Activated CD4-positive, alpha-beta T cell treated with anti-CD3 and anti-CD28 coated beads for 24 hours (primary cell): Measurements from ENCODE around the gene ETV6.
"Not testable (repeated sequence)": the region's sequence is repeated elsewhere in the genome, so short reads cannot be mapped to it uniquely, and the experiment has no call there.

Experiments
- DNase-seq, 2 donors: peaks; one replicate each; pipeline ENCODE4 v3.0.0-alpha.2; 2020; ENCODE audit warnings: low read depth in 2 of 2

Gene ETV6

DNA sequence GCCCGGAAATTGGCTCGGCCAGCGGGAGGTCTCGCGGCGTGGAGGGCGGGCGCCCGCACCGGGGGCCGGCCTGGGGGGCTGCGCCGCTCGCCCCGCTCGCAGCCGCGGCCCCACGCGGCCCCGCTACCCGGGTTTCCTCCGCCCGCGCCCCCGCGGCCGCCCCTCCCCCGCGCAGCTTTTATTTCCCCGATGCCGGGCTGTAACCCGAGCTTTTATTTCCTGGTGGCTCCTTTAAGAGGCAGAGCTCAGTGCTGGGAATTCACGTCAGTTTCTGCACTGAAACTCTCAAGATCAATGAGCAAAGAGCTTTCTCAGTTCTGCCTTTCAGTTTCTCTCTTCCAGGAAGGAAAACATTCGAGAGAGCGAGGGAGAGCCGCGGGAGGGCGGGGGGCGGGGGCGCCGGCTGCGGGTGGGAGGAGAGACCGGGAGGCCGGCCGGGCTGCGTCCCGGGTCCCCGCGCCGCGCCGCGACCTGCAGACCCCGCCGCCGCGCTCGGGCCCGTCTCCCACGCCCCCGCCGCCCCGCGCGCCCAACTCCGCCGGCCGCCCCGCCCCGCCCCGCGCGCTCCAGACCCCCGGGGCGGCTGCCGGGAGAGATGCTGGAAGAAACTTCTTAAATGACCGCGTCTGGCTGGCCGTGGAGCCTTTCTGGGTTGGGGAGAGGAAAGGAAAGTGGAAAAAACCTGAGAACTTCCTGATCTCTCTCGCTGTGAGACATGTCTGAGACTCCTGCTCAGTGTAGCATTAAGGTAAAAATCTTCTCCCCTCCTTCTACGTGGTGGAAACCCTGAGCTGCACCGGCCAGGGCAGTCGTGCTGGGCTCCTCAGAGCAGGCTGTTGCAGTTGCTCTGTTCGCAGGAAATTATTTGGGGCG is at the start of gene ETV6:
ETV6 (plus strand) TSS at position 262 of the 873 bp plus-strand sequence; CDS start at position 716, 454 bp downstream.
- DNase-seq = peak; percentile 71 to 74

DNA sequence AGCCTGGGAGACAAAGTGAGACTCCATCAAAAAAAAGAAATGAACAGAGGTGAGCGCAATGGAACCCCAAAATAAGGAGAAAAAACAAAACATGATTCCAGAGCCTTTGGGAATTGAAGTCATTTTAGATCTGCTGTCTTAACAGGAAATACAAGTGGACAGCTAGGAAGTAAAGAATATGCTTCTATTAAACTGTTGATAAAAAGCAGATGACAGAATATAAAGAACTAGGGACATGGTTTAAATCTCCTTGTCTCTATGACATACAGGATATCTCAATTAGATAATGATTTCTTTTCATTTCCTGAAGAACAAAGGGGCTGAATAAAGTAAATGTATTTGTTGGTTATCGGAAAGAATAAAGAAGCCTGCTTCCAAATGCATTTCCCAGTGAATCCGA is 49.3 kb upstream of the ETV6 start:
- DNase-seq = no peak

DNA sequence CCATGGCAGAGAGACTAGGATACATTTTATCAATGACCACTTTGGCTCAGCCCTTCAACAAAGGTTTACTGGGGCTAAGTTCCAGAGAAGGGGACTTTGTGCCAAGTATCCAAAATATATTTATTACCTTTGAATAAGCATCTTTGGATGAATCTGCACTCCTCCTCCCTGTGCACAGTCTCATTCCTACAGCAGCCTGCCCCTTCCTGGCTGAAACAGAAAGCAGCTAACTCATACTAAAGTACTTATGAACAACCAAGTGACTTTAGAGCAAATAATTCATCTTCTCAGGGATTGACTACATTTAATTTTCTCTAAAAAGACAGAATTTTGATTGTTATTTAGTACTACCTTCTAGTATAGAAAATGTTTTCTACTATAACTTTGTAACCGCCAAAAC is 47.8 kb upstream of the ETV6 start:
- no peak for DNase-seq

DNA sequence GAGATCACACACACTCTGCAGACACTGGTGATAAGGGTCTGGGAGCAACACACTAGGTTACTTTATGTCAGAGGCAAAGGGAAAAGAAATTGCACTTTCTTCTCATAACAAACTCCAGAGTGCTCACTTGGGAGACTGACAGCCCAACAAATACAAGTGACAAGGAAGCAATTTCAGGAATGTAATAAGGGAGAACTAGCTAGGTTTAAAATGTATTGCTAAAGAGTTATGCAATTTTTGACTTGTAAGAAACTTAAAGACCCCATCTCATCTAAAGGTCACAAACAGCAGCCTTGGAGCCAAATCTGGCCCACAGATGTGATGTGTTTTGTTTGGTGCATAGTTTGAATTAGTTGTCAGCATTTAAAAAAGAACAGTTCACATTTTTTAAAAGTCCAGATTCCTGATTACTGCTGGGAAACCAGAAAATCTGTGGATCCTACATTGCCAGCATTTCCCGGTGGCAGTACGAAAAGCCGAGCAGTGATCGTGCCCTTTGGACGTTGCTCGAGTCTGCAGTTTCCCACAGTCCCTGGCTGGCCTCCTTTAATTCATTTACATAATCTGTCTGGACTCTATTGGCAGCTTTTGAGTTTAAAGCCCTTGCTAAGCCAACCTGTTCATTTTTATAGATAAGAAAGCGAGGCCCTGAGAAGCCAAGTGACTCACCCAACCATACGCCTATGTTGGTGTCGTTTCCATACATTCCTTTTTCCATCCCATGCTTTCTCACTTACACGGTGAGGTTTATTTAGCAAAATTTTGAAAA is 42.0 kb upstream of the ETV6 start:
- no peak for DNase-seq

DNA sequence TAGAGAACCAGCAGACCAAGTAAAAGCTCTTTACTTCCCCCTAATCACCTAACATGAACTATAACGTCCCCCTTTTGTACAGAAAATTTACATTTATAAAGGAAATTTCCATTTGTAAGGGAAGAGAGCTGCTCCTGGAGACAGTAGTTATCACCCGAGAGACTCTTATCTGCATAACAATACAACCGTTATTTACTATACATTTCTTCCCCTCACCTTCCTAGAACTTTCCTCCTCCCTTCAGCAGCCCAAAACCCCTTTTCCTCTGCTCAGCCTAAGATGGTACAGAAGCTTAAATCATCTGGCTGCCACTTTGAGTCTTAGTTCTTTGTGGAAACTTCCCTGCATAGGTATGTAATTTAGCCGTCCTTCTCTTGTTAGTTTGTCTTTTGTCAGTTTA is 40.4 kb upstream of the ETV6 start:
- DNase-seq = no peak

DNA sequence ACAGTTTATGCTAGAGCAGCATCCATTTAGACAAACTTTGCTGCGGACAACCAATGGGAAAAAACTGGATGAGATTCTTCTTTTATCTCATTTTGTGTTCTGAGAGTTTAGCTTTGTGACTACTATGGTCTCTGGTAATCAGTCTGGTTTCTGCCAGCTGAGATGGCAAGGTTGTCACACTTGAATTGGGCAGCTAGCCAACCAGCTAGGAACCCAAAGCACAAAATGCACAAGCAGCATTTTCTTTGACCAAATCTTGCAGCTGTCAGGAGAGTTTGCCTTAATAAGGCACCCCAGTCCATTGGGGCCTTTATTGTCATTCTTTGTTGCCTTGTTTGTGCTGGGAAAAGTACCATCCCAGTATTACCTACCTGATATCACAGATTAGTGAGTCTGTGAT is 34.0 kb upstream of the ETV6 start:
- no peak for DNase-seq

DNA sequence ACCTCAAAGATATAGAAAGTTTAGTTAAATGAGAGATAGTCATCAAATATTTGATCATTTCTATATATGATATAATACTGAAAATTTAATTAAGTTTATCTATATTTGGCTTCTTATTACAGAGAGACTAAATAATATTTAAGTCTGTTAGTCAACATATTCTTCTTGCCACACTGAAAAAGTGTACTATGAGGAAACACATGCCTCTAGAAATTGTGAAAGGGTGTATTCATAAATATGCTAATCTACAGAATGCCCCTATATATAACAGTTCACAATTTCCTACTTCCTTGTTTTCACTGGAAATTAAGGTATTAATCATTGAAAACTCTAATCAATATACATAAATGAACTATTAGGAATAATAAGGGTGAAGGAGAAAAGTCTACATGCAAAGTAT is 31.4 kb upstream of the ETV6 start:
- no peak for DNase-seq

DNA sequence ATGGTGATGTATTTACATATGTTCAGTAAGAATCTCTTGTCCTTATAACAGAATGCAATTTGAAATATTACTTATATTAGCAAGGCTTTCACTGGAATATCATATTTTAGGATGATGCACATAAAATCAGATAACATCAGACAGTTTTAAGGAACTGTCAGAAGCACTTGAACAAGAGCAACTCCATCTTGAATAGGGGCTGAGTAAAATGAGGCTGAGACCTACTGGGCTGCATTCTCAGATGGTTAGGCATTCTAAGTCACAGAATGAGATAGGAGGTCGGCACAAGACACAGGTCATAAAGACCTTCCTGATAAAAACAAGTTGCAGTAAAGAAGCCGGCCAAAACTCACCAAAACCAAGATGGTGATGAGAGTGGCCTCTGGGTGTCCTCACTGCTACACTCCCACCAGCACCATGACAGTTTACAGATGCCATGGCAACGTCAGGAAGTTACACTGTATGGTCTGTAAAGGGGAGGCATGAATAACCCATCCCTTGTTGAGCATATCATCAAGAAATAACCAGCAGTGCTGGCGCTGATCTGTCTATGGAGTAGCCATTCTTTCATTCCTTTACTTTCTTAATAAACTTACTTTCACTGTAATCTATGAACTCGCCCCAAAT is 27.6 kb upstream of the ETV6 start:
- DNase-seq = no peak

DNA sequence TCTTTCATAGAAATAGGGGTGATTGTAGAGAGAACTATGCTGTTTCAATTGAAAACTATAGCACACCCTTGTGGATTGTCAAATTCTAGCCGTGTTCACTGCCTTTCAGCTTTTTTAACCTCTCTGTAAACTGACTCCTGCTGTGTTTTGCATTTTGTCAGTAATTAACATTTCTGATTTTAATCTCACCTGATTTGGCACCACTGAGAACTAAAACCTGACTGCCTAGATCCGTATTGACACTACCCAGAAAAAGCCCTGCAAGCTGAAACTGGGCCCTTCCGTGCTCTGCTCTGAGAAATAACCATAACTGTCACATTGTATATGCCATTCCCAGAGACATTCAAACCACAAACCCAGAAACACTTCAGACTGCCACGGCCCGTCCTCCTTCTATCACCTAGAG is 26.6 kb upstream of the ETV6 start:
- DNase-seq = no peak

DNA sequence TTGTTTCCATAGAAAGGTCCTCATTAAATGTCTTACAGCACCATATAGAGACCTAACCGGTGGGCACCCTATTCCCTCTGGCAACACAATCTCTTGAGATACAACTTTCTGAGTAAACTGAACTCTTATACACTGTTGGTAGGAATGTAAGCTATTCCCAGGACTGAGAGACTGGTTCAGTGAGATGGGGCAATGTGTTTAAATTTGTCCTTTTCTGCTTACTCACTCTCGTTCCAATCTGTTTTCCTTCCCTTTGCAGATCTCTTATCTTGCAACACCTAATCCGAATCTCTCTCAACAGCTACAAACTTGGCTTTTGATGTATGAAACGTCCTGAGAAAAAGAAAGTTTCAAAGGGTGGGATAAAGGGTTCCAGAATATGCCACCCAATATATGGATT is 26.1 kb upstream of the ETV6 start:
- no peak for DNase-seq

DNA sequence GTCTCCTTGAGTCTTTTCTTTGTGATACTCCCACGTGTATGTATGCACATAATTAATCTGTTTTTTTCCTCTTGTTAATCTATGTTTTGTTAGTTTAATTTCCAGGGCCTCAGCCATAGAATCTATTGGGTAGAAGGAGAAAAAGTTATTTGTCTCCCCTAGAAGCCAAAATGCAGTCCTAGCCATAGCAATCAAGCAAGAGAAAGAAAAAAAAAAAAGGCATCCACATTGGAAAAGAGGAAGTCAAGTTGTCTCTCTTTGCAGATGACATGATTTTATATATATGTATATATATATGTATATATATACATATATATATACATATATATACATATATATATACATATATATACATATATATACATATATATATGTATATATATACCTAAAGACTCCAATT is 25.4 kb upstream of the ETV6 start:
- no peak for DNase-seq

DNA sequence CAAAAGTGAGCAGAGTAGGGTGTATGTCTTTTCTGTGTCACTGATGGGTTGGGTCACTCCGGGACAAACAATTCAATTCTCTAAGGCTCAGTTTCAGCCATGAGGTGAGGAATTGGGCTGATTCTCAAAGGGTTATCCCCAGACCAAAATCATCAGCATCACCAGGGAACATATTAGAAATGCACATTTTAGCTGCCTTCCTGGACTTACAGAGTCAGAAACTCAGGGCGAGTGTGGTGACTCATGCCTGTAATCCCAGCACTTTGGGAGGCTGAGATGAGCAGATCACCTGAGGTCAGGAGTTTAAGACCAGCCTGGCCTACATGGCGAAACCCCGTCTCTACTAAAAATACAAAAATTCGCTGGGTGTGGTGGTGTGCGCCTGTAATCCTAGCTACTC is 21.8 kb upstream of the ETV6 start:
- not testable (repeated sequence) for DNase-seq

DNA sequence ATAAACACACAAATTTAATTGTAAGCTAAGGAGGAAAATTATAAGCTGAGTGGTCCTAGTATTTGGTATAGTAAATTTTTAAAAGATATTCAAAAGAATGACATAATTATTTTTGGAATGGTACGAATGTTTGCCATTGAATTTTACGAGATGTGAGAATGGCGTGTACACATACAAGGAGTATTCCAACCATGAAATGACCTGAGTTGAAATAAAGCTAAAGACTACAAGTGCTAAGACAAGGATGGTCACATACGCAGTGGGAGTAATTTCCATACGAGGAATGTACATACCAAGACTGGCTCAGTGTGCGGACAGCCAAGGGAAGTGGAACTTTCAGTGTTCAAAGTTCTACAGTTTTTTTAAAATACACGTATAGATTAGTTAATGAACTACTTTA is 21.1 kb upstream of the ETV6 start:
- no peak for DNase-seq

DNA sequence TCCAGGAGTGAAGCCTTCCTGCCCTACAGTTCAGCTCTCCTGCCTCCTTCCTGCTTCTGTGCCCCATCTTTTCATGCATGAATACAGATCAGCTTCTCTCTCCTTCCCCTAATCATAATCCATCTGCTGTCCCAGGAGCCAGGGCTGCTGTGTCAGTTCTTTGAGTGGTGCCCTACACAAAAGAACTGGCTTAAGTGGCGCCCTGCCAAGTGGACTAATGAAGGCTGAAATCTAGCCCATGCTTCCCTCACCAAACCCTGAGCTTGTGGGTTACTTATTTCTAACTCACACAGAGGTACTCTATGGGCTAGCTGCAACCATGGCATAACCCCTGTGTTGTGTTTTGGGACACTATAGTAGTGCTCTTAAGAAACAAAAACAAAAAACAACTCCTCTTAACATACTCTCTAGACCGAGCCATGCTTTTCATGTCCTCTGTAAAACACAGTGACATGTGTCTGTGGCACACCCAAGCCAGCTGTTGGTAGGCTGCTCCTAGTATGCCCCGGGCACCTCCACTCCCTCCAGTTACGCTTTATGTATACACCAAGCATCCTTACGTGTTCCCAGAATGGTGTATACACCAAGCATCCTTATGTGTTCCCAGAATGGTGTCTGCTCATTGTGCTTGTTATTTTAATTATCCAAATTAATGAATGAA is 19.3 kb upstream of the ETV6 start:
- no peak for DNase-seq

DNA sequence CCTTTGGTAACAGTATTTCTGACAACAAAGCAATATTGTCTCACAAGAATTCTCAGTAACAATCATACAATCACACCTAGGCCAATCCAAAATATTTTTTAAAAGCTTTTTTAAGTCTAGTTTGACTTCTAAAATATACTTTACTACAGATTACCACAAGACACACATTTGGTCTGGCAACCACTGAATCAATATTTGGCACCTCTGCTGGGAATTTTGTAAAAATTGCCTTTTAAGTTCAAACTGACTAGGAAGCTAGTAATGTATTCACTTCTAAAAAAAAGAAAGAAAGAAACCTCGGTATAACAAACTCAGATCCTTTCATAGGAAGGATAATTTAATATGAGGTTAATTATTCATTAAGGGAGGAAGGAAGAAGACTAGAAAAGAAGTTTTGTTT is 18.2 kb upstream of the ETV6 start:
- no peak for DNase-seq

DNA sequence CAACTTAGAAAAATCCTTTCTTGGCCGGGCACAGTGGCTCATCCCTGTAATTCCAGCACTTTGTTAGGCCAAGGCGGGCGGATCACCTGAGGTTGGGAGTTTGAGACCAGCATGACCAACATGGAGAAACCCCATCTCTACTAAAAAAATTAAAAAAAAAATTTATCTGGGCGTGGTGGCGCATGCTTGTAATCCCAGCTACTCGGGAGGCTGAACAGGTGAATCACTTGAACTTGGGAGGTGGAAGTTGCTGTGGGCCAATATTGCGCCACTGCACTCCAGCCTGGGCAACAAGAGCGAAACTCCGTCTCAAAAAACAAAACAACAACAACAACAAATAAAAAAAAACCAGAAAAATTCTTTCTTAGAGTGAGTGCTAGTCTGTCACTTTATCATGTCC is 17.6 kb upstream of the ETV6 start:
- DNase-seq = not testable (repeated sequence)

DNA sequence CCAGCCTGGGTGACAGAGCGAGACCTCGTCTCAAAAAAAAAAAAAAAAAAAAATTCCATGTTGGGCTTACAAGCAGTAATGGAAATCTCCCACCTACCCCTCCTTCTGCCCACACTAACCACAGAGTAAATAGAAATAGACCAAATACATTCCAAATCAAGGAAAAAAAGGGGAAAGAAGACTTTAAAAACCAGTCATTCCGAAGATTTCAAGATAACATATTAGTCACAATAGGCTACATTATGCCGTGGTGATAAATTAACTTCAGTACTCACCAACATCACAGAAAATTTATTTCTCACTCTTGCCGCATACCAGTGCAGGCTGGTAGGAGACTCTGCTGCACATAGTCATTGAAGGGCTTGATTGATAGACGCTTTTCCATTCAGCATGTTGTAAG is 15.5 kb upstream of the ETV6 start:
- DNase-seq = no peak

DNA sequence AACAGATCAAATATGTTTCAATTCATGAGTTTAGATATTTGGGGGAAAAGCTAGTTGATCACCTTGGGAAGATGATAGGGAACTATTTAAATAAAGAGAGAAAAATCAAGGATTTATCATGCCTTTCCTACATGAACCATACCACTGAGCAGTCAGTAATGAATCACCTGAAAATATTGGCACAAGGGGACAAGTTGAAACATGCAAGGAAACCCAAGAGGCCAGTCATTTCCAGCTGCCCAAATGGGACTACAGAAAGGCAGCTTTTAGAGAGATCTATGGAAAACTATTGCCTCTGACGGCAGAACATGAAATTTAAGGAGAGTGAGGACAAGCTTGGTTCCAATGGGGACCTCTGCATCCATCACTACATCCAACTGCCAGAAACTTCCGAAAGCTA is 14.1 kb upstream of the ETV6 start:
- no peak for DNase-seq

DNA sequence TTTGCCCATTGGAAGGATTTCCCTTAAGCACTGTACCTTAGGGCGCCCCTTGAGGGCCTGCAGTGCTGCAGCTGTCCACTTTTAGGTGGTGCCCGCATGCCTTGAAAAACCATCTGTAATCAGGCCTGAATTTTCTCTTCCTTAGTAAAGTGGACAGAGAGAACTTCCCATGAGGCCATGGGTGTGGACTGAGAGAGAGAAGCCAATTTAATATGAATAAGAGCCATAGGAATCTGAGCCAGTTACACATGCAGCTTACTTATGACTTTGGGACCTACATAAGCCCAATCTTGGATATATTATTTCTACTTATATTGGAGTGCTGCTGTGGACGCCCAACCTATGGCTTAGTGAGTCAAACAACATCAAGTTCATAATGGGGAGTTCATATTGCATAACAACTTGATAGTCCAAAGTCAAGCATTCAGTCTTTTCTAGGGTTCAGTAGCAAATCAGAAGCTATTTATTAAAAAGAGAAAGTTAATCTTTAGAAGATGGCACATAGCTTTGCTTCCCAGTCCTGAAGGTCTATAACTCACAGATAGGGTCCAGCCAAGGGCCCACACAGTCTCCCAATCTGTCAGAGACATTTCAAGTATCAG is 11.1 kb upstream of the ETV6 start:
- no peak for DNase-seq

DNA sequence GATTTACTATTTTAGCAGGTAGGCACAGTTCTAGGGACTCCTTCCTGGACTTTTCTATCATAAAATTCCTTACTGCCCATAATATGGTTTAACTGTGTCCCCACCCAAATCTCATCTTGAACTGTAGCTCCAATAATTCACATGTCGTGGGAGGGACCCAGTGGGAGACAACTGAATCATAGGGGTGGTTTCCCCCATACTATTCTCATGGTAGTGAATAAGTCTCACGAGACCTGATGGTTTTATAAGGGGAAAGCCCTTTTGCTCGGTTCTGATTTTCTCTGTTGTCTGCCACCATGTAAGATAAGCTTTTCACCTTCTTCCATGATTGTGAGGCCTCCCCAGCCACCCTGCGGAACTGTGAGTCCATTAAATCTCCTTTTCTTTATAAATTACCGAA is 10.0 kb upstream of the ETV6 start:
- no peak for DNase-seq

DNA sequence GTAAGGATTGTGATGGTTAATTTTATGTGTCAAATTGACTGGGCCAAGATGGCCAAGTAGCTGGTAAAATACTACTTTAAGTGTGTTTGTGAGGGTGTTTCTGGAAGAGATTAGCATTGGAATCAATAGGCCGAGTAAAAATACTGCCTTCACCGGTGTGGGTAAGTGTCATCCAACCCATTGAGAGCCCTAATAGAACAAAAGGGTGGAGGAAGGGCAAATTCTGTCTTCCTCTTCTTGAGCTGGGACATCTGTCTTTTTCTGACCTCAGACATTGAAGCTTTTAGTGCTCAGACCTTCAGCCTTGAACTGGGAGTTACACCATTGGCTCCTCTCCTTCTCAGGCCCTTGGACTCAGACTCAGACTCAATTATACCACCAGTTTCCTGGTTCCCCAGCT is 8.0 kb upstream of the ETV6 start:
- DNase-seq = no peak

DNA sequence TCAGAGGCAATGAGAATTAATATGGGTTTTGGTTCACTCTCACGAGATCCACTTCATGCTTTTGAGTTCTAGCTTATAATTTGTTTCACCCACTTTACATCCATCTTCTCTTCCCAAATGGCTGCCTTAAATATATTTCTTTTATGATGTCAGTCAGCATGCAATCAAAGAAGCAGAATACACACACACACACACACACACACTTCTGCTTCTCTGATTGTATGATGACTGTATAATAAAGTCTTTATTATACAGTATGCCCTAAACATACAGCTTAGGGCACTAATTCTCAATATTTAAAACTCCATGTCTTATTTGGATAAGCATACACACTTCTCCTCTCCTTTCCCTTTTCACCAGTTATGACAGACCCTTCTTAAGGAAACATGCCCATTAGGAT is 6.7 kb upstream of the ETV6 start:
- no peak for DNase-seq
